Caco-2 (cell line): ENCODE data around the gene SPG21. TPM values are rescaled to one million over a fixed set of nuclear protein-coding genes. Genes with fewer than 3 reads are reported as not detected.

Experiments used
- BruUV-seq: library from RNA; stranded (reverse); fragments of 400-500 nt; replicated peaks from 2 replicates; lab custom pipeline; 2021; lab: Mats Ljungman, UMichigan
- CTCF ChIA-PET: fragments of 300-600 bp; sonication (Branson Sonifier 250); formaldehyde crosslinking; loops from one replicate; lab custom pipeline; 2022; ENCODE audit warnings: antibody characterized with exemption; lab: Charles Lee
- POLR2A ChIA-PET: fragments of 300-600 bp; sonication (Branson Sonifier 250); formaldehyde crosslinking; loops from one replicate; lab custom pipeline; 2022; ENCODE audit warnings: antibody characterized with exemption; lab: Charles Lee
- DNase-seq, 2 experiments: peaks; one replicate each; pipeline versions ENCODE4 v3.0.0 to v3.0.0-alpha.2; 2020 to 2022
- H3K27me3 ChIP-seq: replicated peaks from 2 replicates; pipeline ENCODE4 v1.6.0; 2011; ENCODE audit warnings: low read length; ENCODE audit not compliant: control insufficient read depth, insufficient read depth
- H3K36me3 ChIP-seq: 2 replicates; pipeline ENCODE4 v1.5.1; 2011; ENCODE audit warnings: low read length; ENCODE audit not compliant: control insufficient read depth, insufficient read depth
- H3K4me1 ChIP-seq: fragments of 250-450 bp; sonication (Bioruptor Pico); 2 replicates; pipeline ENCODE4 v1.5.1; 2020; ENCODE audit warnings: mild to moderate bottlenecking
- H3K4me3 ChIP-seq: 2 replicates; pipeline ENCODE4 v1.5.1; 2011; ENCODE audit warnings: low read depth, mild to moderate bottlenecking, control low read depth, low read length
- H3K9me3 ChIP-seq: fragments of 250-450 bp; sonication (Bioruptor Pico); 2 replicates; pipeline ENCODE4 v1.5.1; 2020; ENCODE audit warnings: mild to moderate bottlenecking, moderate library complexity
- H3K27ac Mint-ChIP-seq: one replicate; pipeline ENCODE4 v1.8.0; 2022; ENCODE audit warnings: mixed read lengths; ENCODE audit not compliant: unreplicated experiment
- H3K27me3 Mint-ChIP-seq: one replicate; pipeline ENCODE4 v1.8.0; 2022; ENCODE audit warnings: mixed read lengths; ENCODE audit not compliant: insufficient read depth, unreplicated experiment
- H3K36me3 Mint-ChIP-seq: one replicate; pipeline ENCODE4 v1.8.0; 2022; ENCODE audit warnings: mild to moderate bottlenecking, mixed read lengths; ENCODE audit not compliant: insufficient read depth, unreplicated experiment
- H3K4me1 Mint-ChIP-seq: one replicate; pipeline ENCODE4 v1.8.0; 2022; ENCODE audit warnings: low read depth, mixed read lengths; ENCODE audit not compliant: unreplicated experiment
- H3K4me3 Mint-ChIP-seq: one replicate; pipeline ENCODE4 v1.8.0; 2022; ENCODE audit warnings: mild to moderate bottlenecking, moderate library complexity, mixed read lengths; ENCODE audit not compliant: unreplicated experiment
- H3K9me3 Mint-ChIP-seq: one replicate; pipeline ENCODE4 v1.8.0; 2022; ENCODE audit warnings: mixed read lengths; ENCODE audit not compliant: unreplicated experiment
- CTCF ChIP-seq, 2 experiments: fragments of 200-600 bp in 1 of 2; IDR thresholded peaks; 1 replicate in 1 of 2; 2 replicates in 1 of 2; pipeline versions ENCODE4 v1.5.1 to v1.8.0; 2011 to 2022; ENCODE audit warnings: antibody characterized with exemption in 1 of 2, control low read depth in 1 of 2, inconsistent platforms in 1 of 2, low read depth in 1 of 2, low read length in 1 of 2, mild to moderate bottlenecking in 1 of 2, moderate library complexity in 1 of 2; ENCODE audit not compliant: insufficient read depth in 1 of 2, severe bottlenecking in 1 of 2, unreplicated experiment in 1 of 2
- intact Hi-C: fragments of 100-400 bp; cut with micrococcal nuclease; formaldehyde crosslinking; loops from one replicate; pipeline ENCODE4 v1.10.0; 2022; ENCODE audit not compliant: unreplicated experiment
- total RNA-seq: library from RNA; stranded (reverse); gene quantifications from 2 replicates; pipeline ENCODE4 v1.2.3, GENCODE V29; 2022

The SPG21 gene
- total RNA-seq, 1 experiment from 2014 or later, result 72.9 TPM

- Histone ChIP-seq H3K27me3 (no peaks in the 10 kb centered on the region), H3K36me3 (no peaks in the 10 kb centered on the region), H3K9me3 (no peaks in the 10 kb centered on the region), H3K4me1 (peaks cover 47% of the 10 kb centered on the region), H3K4me3 (no peak overlapping the region)
- Mint-ChIP-seq H3K27ac (no peak overlapping the region), H3K9me3 (no peaks in the 10 kb centered on the region), H3K4me3 (no peak overlapping the region), H3K36me3 (no peaks in the 10 kb centered on the region), H3K4me1 (peaks cover 6% of the 10 kb centered on the region), H3K27me3 (no peaks in the 10 kb centered on the region)
- CTCF ChIA-PET, result no interaction called here
- no TSS peak for BruUV-seq
- intact Hi-C loops, result no loop called here
- no peak for DNase-seq
- POLR2A ChIA-PET, result interaction anchor here (0.7 kb wide), 1 partner anchor 64 kb away, joined by 6 read pairs; no protein-coding TSS in a partner anchor
- TF ChIP-seq CTCF (IDR thresholded peaks at IDR 0.05; ENCODE audit: insufficient read depth in 1 of 2, low read depth in 1 of 2, low read length in 1 of 2, severe bottlenecking in 1 of 2, unreplicated experiment in 1 of 2), result no peak
Observed at GRCh38 chr15:65037309-65037708, 47.6 kb upstream of the SPG21 start.

- Mint-ChIP-seq H3K4me3 (no peak overlapping the region), H3K9me3 (no peaks in the 10 kb centered on the region), H3K4me1 (no peaks in the 10 kb centered on the region), H3K27me3 (no peaks in the 10 kb centered on the region), H3K27ac (no peak overlapping the region), H3K36me3 (no peaks in the 10 kb centered on the region)
- BruUV-seq, result no TSS peak
- no peak overlapping the region for H3K4me3 ChIP-seq
- ChIA-PET POLR2A (interaction anchor here (1.4 kb wide), 1 partner anchor 10 kb away, joined by 4 read pairs; the partner anchor contains the start of gene SLC51B), CTCF (interaction anchor here (1.1 to 2.4 kb wide), 9 partner anchors 9 to 114 kb away, joined by 3 to 41 read pairs (median 13); partner anchors contain the start of genes SLC51B and UBAP1L)
- peaks cover 29% of the 10 kb centered on the region for H3K4me1 ChIP-seq
- no peaks in the 10 kb centered on the region for H3K9me3 ChIP-seq
- H3K27me3 ChIP-seq, result no peaks in the 10 kb centered on the region
- no peak for DNase-seq
- TF ChIP-seq CTCF (IDR thresholded peaks at IDR 0.05; ENCODE audit: insufficient read depth in 1 of 2, low read depth in 1 of 2, low read length in 1 of 2, severe bottlenecking in 1 of 2, unreplicated experiment in 1 of 2), result no peak
- no peaks in the 10 kb centered on the region for H3K36me3 ChIP-seq
- intact Hi-C loops, result no loop called here
Observed at GRCh38 chr15:65034719-65035118, 45.0 kb upstream of the SPG21 start.

GRCh38 chr15:65033659-65034269, 44.0 kb upstream of the SPG21 start:
- CTCF ChIA-PET, result interaction anchor here (0.5 to 2.4 kb wide), 21 partner anchors 10 to 253 kb away, joined by 3 to 41 read pairs (median 5); partner anchors contain the start of genes CLPX, PARP16, SLC51B and UBAP1L
- Mint-ChIP-seq H3K4me1 (no peaks in the 10 kb centered on the region), H3K27ac (peak overlapping the region; percentile 22), H3K4me3 (no peak overlapping the region), H3K9me3 (no peaks in the 10 kb centered on the region), H3K36me3 (no peaks in the 10 kb centered on the region), H3K27me3 (no peaks in the 10 kb centered on the region)
- POLR2A ChIA-PET, result interaction anchor here (0.7 to 1.4 kb wide), 2 partner anchors 9 to 11 kb away, joined by 3 to 4 read pairs; partner anchors contain the start of gene SLC51B
- DNase-seq, result peak; percentile 55 to 61
- H3K4me1 ChIP-seq, result peaks cover 22% of the 10 kb centered on the region
- H3K36me3 ChIP-seq, result no peaks in the 10 kb centered on the region
- no peak overlapping the region for H3K4me3 ChIP-seq
- no TSS peak for BruUV-seq
- no peaks in the 10 kb centered on the region for H3K27me3 ChIP-seq
- intact Hi-C loops, result loop anchor here (1.0 to 2.0 kb wide), 10 partner anchors 12 to 271 kb away; partner anchors contain the start of genes CLPX, RNU5B-1 and SLC51B
- H3K9me3 ChIP-seq, result no peaks in the 10 kb centered on the region
- TF ChIP-seq CTCF (IDR thresholded peaks at IDR 0.05; ENCODE audit: insufficient read depth in 1 of 2, low read depth in 1 of 2, low read length in 1 of 2, severe bottlenecking in 1 of 2, unreplicated experiment in 1 of 2), result peak; percentile 31 to 69
